GM10248 (cell line): ENCODE results near the gene ASTL.

ENCODE experiments used
- CTCF ChIA-PET: fragments of 300-600 bp; sonication (Branson Sonifier 250); formaldehyde crosslinking; extraction: SDS; loops from one replicate; lab custom pipeline; 2021; ENCODE audit warnings: antibody characterized with exemption; lab: Yijun Ruan, JAX
- POLR2A ChIA-PET: fragments of 350-650 bp; sonication (Branson Sonifier 250); formaldehyde crosslinking; extraction: SDS; loops from one replicate; lab custom pipeline; 2020; ENCODE audit warnings: antibody characterized with exemption; lab: Yijun Ruan, JAX
- DNase-seq: peaks from one replicate; pipeline ENCODE4 v3.0.0; 2012; ENCODE audit errors: extremely low spot score
- TF ChIP-seq, protein P1 (sequence below): IDR thresholded peaks from 2 replicates; pipeline ENCODE4 v1.5.1; 2012; ENCODE audit warnings: mild to moderate bottlenecking, low read depth; ENCODE audit errors: extremely low read depth, missing control alignments, control extremely low read depth

The ASTL gene

DNA sequence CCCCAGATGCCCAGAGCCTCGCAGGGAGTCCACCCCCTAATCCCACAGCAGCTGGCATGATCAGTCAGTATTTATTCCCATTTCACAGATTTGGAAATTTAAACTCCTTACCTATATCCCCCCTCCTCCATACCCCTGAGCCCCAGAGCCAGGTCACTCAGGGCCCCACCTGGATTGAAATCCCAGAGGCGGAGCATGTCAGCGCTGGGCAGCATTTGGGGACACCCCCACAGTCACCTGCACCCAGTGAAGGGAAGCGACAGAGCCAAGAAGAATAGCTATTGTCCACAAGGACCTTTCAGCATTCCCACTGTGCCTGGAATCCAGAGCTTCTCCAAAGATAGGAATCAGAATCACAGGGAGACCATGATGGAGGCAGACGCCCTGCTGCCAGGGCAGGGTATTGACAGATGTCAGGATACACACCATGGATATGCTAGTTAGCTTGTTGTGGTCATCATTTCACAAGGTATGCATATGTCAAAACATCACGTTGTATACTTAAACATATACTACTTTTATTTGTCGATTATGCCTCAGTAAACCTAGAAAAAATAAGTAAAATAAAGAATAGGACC is 968 bp upstream of the ASTL start:
- CTCF ChIA-PET = interaction anchor here (0.7 to 20.4 kb wide), 37 partner anchors 8 to 421 kb away, joined by 3 to 658 read pairs (median 5); partner anchors contain the start of genes CIAO1, NCAPH, STARD7 and TMEM127
- TF ChIP-seq, protein P1, sequence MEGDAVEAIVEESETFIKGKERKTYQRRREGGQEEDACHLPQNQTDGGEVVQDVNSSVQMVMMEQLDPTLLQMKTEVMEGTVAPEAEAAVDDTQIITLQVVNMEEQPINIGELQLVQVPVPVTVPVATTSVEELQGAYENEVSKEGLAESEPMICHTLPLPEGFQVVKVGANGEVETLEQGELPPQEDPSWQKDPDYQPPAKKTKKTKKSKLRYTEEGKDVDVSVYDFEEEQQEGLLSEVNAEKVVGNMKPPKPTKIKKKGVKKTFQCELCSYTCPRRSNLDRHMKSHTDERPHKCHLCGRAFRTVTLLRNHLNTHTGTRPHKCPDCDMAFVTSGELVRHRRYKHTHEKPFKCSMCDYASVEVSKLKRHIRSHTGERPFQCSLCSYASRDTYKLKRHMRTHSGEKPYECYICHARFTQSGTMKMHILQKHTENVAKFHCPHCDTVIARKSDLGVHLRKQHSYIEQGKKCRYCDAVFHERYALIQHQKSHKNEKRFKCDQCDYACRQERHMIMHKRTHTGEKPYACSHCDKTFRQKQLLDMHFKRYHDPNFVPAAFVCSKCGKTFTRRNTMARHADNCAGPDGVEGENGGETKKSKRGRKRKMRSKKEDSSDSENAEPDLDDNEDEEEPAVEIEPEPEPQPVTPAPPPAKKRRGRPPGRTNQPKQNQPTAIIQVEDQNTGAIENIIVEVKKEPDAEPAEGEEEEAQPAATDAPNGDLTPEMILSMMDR = no peak
- no peak for DNase-seq
- POLR2A ChIA-PET = interaction anchor here (1.1 to 5.1 kb wide), 7 partner anchors 10 to 95 kb away, joined by 3 to 57 read pairs (median 5); partner anchors contain the start of gene STARD7

DNA sequence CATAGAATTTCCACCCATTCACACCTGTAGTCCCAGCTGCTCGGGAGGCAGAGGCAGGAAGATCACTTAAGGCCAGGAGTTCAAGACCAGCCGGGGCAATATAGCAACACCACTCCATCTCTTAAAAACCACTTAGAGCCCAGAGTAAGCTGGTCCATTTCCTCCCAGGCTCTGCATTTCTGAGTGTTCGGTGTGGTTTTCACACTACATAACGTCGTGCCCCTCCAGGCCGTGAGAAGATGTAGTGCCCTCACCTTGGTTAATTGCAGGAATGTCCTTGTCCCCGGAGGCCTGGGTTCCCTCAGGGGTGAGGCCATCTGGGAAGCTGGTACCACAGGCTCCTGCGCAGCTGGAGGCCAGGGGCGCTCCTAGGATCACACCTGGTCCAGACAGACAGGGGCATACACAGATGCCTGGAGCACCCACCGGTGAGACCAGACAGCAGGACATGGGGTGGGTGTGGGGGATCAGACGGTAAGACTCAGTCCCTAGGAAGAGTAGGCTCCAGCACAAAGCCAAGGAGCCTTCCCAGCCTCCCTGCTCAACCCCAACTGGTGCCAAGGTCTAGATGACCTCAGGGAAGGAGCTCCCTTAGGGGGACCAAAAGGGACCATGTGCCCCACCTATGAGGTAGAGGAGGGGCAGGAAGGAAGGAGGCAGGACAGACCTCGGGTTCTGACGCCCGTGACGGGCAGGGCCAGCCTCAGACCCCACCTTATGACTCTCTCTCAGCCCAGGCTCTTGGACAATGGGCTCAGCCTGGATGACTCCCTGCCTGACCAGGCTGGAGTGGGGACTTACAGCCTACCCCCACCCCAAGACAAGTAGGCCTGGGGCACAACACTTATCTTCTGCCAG is 752 bp downstream of the ASTL start:
- TF ChIP-seq, protein P1 = no peak
- ChIA-PET POLR2A (interaction anchor here (0.5 to 5.1 kb wide), 7 partner anchors 12 to 394 kb away, joined by 3 to 57 read pairs (median 5); partner anchors contain the start of gene STARD7), CTCF (interaction anchor here (1.0 to 20.4 kb wide), 19 partner anchors 7 to 373 kb away, joined by 3 to 658 read pairs (median 14); partner anchors contain the start of genes CIAO1, STARD7 and TMEM127)
- no peak for DNase-seq

DNA sequence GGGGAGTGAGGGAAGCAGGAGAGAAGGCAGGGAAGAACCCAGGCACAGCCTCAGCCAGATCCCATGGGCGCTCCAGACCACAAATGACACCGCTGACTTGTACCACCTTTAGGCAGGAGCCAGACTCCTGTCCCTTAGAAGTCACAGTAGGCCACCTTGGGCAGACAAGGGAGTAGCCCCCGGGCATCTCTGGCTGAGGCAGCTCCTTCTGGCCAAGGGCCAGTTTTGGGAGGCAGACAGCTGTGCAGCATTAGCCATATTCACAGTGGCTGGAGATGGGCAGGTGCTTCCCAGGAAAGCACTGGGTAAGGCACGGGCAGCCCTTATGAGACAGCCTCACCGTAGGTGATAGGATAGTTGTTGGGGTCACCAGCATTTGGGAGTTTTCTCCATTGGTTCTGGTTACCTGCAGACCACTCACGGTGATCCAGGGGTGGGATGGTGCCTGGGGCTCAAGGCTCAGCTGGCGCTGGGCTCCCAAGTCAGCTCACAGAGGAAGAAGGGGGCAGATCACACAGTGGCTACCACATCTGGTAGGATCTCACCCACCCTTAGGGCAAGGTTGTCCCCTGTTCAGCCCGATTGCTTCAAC is 2.1 kb downstream of the ASTL start:
- no peak for DNase-seq
- CTCF ChIA-PET = interaction anchor here (0.8 to 20.4 kb wide), 6 partner anchors 11 to 375 kb away, joined by 3 to 658 read pairs (median 23); partner anchors contain the start of genes CIAO1 and TMEM127
- TF ChIP-seq, protein P1 = no peak
- POLR2A ChIA-PET = interaction anchor here (5.1 kb wide), 1 partner anchor 39 kb away, joined by 57 read pairs; no protein-coding TSS in a partner anchor

DNA sequence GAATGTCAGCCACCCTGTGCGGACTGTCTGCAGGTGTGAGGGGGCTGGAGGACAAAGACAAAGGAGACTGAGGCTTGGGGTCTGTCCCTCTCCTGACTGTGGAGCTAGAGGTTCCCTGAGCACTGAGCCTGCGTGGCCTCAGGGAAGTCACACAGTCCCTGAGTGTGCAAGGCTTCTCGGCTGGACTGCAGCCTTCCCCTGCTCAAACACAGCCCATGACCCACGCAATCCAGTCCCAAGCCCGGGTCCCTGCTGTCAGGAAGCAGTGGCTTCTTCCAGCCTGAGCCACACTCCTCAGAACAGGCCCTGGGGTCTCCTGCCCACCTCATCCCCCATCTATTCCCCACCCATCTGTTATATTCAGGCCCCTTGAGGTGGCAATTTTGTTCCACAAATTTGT is 2.7 kb downstream of the ASTL start:
- CTCF ChIA-PET = interaction anchor here (1.9 to 20.4 kb wide), 3 partner anchors 32 to 375 kb away, joined by 5 to 658 read pairs (median 32); no protein-coding TSS in a partner anchor
- POLR2A ChIA-PET = no interaction called here
- TF ChIP-seq, protein P1 = no peak
- DNase-seq = no peak

DNA sequence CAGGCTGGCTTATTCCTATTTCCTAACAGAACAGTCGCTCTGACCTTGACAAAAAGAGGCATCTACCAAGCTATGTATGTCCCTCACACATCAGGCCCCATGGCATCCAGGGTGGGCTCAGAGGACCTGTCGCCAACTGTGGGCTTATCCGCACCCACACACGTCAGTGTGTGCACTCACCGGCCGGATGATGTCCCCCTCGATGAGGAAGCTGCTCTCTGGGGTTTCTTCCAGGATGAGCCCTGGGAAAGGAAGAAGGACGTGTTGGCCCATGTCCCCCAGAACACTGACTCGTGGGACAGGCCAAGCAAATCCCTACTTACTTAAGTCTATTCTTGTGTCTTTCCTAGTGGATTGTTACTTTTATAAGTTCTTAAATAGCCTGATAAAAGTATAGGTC is 3.1 kb downstream of the ASTL start:
- CTCF ChIA-PET = interaction anchor here (0.8 to 20.4 kb wide), 3 partner anchors 9 to 142 kb away, joined by 3 to 658 read pairs (median 5); no protein-coding TSS in a partner anchor
- TF ChIP-seq, protein P1 = no peak
- no peak for DNase-seq
- POLR2A ChIA-PET = no interaction called here
